ENCODE results near the gene PLAU.
"Not testable (repeated sequence)": the region's sequence is repeated elsewhere in the genome, so short reads cannot be mapped to it uniquely, and the experiment has no call there.

The PLAU gene

GRCh38 chr10:73923935-73924598, 13.1 kb downstream of the PLAU start:
- FAIRE-seq: no peak

- FAIRE-seq: no peak
Measured at GRCh38 chr10:73924935-73925334, 14.0 kb downstream of the PLAU start.

- no peak for FAIRE-seq
Measured at GRCh38 chr10:73925539-73925938, 14.6 kb downstream of the PLAU start.

- no peak for FAIRE-seq
Measured at GRCh38 chr10:73926152-73926764, 15.3 kb downstream of the PLAU start.

- FAIRE-seq: not testable (repeated sequence)
Measured at GRCh38 chr10:73930630-73931327, 19.8 kb downstream of the PLAU start.

GRCh38 chr10:73931767-73932619, 21.1 kb downstream of the PLAU start:
- FAIRE-seq: no peak

- no peak for FAIRE-seq
Measured at GRCh38 chr10:73932620-73933112, 21.7 kb downstream of the PLAU start.

GRCh38 chr10:73934074-73934473, 23.1 kb downstream of the PLAU start:
- no peak for FAIRE-seq

GRCh38 chr10:73935895-73936294, 25.0 kb downstream of the PLAU start:
- FAIRE-seq: no peak

GRCh38 chr10:73937333-73938043, 26.6 kb downstream of the PLAU start:
- no peak for FAIRE-seq

GRCh38 chr10:73940634-73941221, 29.8 kb downstream of the PLAU start:
- FAIRE-seq: no peak

GRCh38 chr10:73941300-73941699, 30.4 kb downstream of the PLAU start:
- no peak for FAIRE-seq

GRCh38 chr10:73944356-73945100, 33.6 kb downstream of the PLAU start:
- FAIRE-seq: no peak

- no peak for FAIRE-seq
Measured at GRCh38 chr10:73946253-73947145, 35.6 kb downstream of the PLAU start.

- FAIRE-seq: no peak
Measured at GRCh38 chr10:73948947-73949633, 38.2 kb downstream of the PLAU start.

GRCh38 chr10:73950155-73950948, 39.4 kb downstream of the PLAU start:
- FAIRE-seq: no peak

- no peak for FAIRE-seq
Measured at GRCh38 chr10:73953665-73954064, 42.7 kb downstream of the PLAU start.

- FAIRE-seq: no peak
Measured at GRCh38 chr10:73954737-73955136, 43.8 kb downstream of the PLAU start.

GRCh38 chr10:73955719-73956118, 44.8 kb downstream of the PLAU start:
- FAIRE-seq: no peak
